Neutrophil (primary cell): ENCODE measurements around the gene CDK2.

ENCODE experiments used
- H3K27ac ChIP-seq: fragments of 200-600 bp; sonication (generic); 2 replicates; pipeline ENCODE4 v1.5.1; 2016; ENCODE audit warnings: mild to moderate bottlenecking, moderate library complexity
- H3K27me3 ChIP-seq: fragments of 200-600 bp; sonication (generic); 2 replicates; pipeline ENCODE4 v1.6.0; 2016; ENCODE audit warnings: mild to moderate bottlenecking
- H3K36me3 ChIP-seq: fragments of 200-600 bp; sonication (generic); 2 replicates; pipeline ENCODE4 v1.5.1; 2017
- H3K4me1 ChIP-seq, 2 experiments: fragments of 200-600 bp in 1 of 2; sonication (generic) in 1 of 2; 1 replicate in 1 of 2; 2 replicates in 1 of 2; pipeline versions ENCODE4 v1.5.1 to v1.6.1; 2013 to 2016; ENCODE audit warnings: low read depth in 1 of 2, low read length in 1 of 2, mild to moderate bottlenecking in 1 of 2, moderate library complexity in 1 of 2; ENCODE audit not compliant: control insufficient read depth in 1 of 2, insufficient read depth in 1 of 2
- H3K4me3 ChIP-seq, 2 experiments: fragments of 200-600 bp in 1 of 2; sonication (generic) in 1 of 2; 1 replicate in 1 of 2; 2 replicates in 1 of 2; pipeline ENCODE4 v1.5.1; 2013 to 2016; ENCODE audit warnings: low read depth in 1 of 2, low read length in 1 of 2, mild to moderate bottlenecking in 1 of 2, moderate library complexity in 1 of 2
- H3K9me3 ChIP-seq: fragments of 200-600 bp; sonication (generic); 2 replicates; pipeline ENCODE4 v1.5.1; 2016
- CTCF ChIP-seq: fragments of 200-600 bp; sonication (generic); IDR thresholded peaks from 2 replicates; pipeline ENCODE4 v1.5.1; 2016; ENCODE audit warnings: antibody characterized with exemption

Gene CDK2

GRCh38 chr12:55963760-55964159 lies 2.9 kb upstream of the CDK2 start:
- Histone ChIP-seq H3K4me1 (peaks cover 15 to 22% of the 10 kb centered on the region in 2 experiments), H3K4me3 (no peak overlapping the region), H3K27ac (no peak overlapping the region), H3K9me3 (no peaks in the 10 kb centered on the region), H3K27me3 (no peaks in the 10 kb centered on the region), H3K36me3 (no peaks in the 10 kb centered on the region)
- TF ChIP-seq CTCF, result no peak

GRCh38 chr12:55965240-55965639 lies 1.4 kb upstream of the CDK2 start:
- Histone ChIP-seq H3K9me3 (no peaks in the 10 kb centered on the region), H3K4me3 (no peak overlapping the region), H3K4me1 (peaks cover 15 to 22% of the 10 kb centered on the region in 2 experiments), H3K36me3 (no peaks in the 10 kb centered on the region), H3K27me3 (no peaks in the 10 kb centered on the region), H3K27ac (no peak overlapping the region)
- TF ChIP-seq CTCF, result no peak

GRCh38 chr12:55965941-55966407 lies 656 bp upstream of the CDK2 start, which contains the start of gene PMEL:
Gene PMEL (minus strand): TSS chr12:55966042. CDS start chr12:55966011, 31 bp downstream.
- Histone ChIP-seq H3K4me1 (peaks cover 15 to 22% of the 10 kb centered on the region in 2 experiments), H3K27me3 (no peaks in the 10 kb centered on the region), H3K36me3 (no peaks in the 10 kb centered on the region), H3K27ac (peak within 1 kb of the TSS; percentile 53), H3K4me3 (peak within 1 kb of the TSS; percentile 78 to 91), H3K9me3 (no peaks in the 10 kb centered on the region)
- TF ChIP-seq CTCF, result no peak

GRCh38 chr12:55969356-55969755 lies 2.7 kb downstream of the CDK2 start:
- TF ChIP-seq CTCF, result no peak
- no peaks in the 10 kb centered on the region for H3K36me3 ChIP-seq
- no peak overlapping the region for H3K27ac ChIP-seq
- H3K4me1 ChIP-seq, result peaks cover 24 to 34% of the 10 kb centered on the region in 2 experiments
- H3K27me3 ChIP-seq, result no peaks in the 10 kb centered on the region
- no peak overlapping the region for H3K4me3 ChIP-seq
- no peaks in the 10 kb centered on the region for H3K9me3 ChIP-seq

GRCh38 chr12:55970775-55971174 lies 4.1 kb downstream of the CDK2 start:
- Histone ChIP-seq H3K27me3 (no peaks in the 10 kb centered on the region), H3K36me3 (no peaks in the 10 kb centered on the region), H3K9me3 (no peaks in the 10 kb centered on the region), H3K4me1 (peaks cover 35 to 48% of the 10 kb centered on the region in 2 experiments), H3K27ac (no peak overlapping the region), H3K4me3 (no peak overlapping the region)
- TF ChIP-seq CTCF, result no peak

- Histone ChIP-seq H3K4me3 (no peak overlapping the region), H3K27ac (peak overlapping the region; percentile 91), H3K9me3 (no peaks in the 10 kb centered on the region), H3K36me3 (no peaks in the 10 kb centered on the region), H3K4me1 (peaks cover 38 to 49% of the 10 kb centered on the region in 2 experiments), H3K27me3 (no peaks in the 10 kb centered on the region)
- no peak for TF ChIP-seq CTCF
Measured at GRCh38 chr12:55972042-55972441, 5.4 kb downstream of the CDK2 start.
